ENCODE results near the gene MYT1.

MYT1 gene

GRCh38 chr20:64136004-64136710 is 28.1 kb upstream of the MYT1 start:
- Histone ChIP-seq H3K27ac (ENCODE audit: poor library complexity, severe bottlenecking) (no peak overlapping the region), H3K36me3 (ENCODE audit: low read depth) (no peaks in the 10 kb centered on the region), H3K4me1 (ENCODE audit: insufficient read depth, poor library complexity, severe bottlenecking) (no peaks in the 10 kb centered on the region), H3K9me3 (ENCODE audit: severe bottlenecking) (no peaks in the 10 kb centered on the region), H3K27me3 (ENCODE audit: insufficient read depth, poor library complexity, severe bottlenecking) (peaks cover 5% of the 10 kb centered on the region), H3K4me3 (ENCODE audit: severe bottlenecking) (no peak overlapping the region)
- TF ChIP-seq CTCF (IDR thresholded peaks at IDR 0.05; ENCODE audit: poor library complexity, severe bottlenecking), result no peak
- no peak for ATAC-seq (ENCODE audit: low read depth)
- DNase-seq (ENCODE audit: low spot score), result peak; percentile 53

DNA sequence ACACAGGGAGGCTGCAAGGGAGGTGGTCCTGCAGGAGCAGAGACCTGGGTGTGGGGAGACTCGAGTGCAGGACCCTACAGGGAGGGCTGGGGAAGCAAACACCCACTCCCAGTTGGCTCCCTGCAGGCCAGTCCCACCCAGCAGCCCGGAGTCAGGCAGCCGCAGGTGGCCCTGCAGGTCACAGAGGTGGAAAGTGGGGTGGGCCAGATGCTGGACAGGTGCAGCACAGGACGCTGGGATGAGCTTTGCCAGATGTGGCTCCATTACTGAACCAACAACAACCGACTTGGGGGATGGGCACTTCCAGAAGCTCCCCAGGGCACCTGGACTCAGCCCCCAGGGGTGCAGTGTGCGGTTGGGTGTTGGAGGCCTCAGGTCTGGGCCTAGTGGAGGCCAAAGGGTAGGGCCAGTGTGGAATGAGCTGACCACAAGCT is 26.6 kb upstream of the MYT1 start:
- H3K9me3 ChIP-seq (ENCODE audit: severe bottlenecking), result no peaks in the 10 kb centered on the region
- H3K27ac ChIP-seq (ENCODE audit: poor library complexity, severe bottlenecking), result no peak overlapping the region
- H3K4me3 ChIP-seq (ENCODE audit: severe bottlenecking), result no peak overlapping the region
- TF ChIP-seq CTCF (IDR thresholded peaks at IDR 0.05; ENCODE audit: poor library complexity, severe bottlenecking), result no peak
- peaks cover 5% of the 10 kb centered on the region for H3K27me3 ChIP-seq (ENCODE audit: insufficient read depth, poor library complexity, severe bottlenecking)
- no peak for ATAC-seq (ENCODE audit: low read depth)
- H3K36me3 ChIP-seq (ENCODE audit: low read depth), result no peaks in the 10 kb centered on the region
- no peaks in the 10 kb centered on the region for H3K4me1 ChIP-seq (ENCODE audit: insufficient read depth, poor library complexity, severe bottlenecking)
- DNase-seq (ENCODE audit: low spot score), result peak; percentile 76

GRCh38 chr20:64138276-64138815 is 25.9 kb upstream of the MYT1 start:
- no peaks in the 10 kb centered on the region for H3K9me3 ChIP-seq (ENCODE audit: severe bottlenecking)
- DNase-seq (ENCODE audit: low spot score) (peak; percentile 77), ATAC-seq (ENCODE audit: low read depth) (no peak)
- no peak overlapping the region for H3K27ac ChIP-seq (ENCODE audit: poor library complexity, severe bottlenecking)
- TF ChIP-seq CTCF (IDR thresholded peaks at IDR 0.05; ENCODE audit: poor library complexity, severe bottlenecking), result no peak
- peaks cover 5% of the 10 kb centered on the region for H3K27me3 ChIP-seq (ENCODE audit: insufficient read depth, poor library complexity, severe bottlenecking)
- H3K36me3 ChIP-seq (ENCODE audit: low read depth), result no peaks in the 10 kb centered on the region
- no peaks in the 10 kb centered on the region for H3K4me1 ChIP-seq (ENCODE audit: insufficient read depth, poor library complexity, severe bottlenecking)
- H3K4me3 ChIP-seq (ENCODE audit: severe bottlenecking), result no peak overlapping the region

DNA sequence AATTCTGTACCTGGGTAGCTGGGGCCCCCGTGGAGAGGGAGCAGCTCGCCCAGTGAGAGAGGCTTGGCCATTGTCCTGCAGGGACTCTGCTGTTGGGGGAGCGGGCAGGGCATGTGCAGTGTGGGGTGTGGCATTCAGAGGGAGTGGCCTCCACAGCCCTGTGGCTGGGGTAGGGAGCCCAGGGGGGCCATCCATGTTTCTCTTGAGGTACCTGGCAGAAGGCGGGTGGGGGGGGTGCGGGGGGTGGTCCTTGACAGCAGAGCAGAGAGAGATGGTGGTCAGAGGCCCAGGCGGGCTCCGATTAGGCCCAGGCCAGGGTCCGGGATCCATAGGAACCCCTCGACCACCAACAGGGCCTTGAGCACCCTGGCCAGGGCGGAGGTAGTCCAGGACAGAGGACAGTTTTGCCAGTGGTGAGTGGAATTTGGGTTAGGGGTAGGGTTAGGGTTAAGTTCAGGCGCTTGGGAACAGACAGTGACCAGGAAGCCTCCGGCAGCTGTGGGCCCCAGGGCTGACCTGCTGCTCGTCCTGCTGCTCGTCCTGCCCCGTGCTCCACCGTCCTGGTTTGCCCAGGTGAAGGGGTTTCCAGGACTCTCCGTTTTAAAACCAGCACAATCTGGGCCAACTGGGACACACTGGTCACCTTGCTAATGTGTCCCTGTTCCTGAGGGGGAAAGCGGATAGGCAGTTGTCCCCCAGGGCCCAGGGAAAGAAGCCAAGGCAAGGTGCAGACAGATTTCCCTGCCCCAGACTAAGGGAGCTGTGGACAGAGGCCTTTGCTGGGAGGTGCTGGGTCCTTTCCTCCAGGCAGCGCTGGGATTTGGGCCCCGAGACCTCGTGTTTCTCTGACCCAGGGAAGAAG is 24.8 kb upstream of the MYT1 start:
- no peaks in the 10 kb centered on the region for H3K9me3 ChIP-seq (ENCODE audit: severe bottlenecking)
- TF ChIP-seq CTCF (IDR thresholded peaks at IDR 0.05; ENCODE audit: poor library complexity, severe bottlenecking), result no peak
- peaks cover under 1% of the 10 kb centered on the region for H3K27me3 ChIP-seq (ENCODE audit: insufficient read depth, poor library complexity, severe bottlenecking)
- no peak overlapping the region for H3K4me3 ChIP-seq (ENCODE audit: severe bottlenecking)
- no peaks in the 10 kb centered on the region for H3K36me3 ChIP-seq (ENCODE audit: low read depth)
- ATAC-seq (ENCODE audit: low read depth) (no peak), DNase-seq (ENCODE audit: low spot score) (peak; percentile 79)
- no peak overlapping the region for H3K27ac ChIP-seq (ENCODE audit: poor library complexity, severe bottlenecking)
- no peaks in the 10 kb centered on the region for H3K4me1 ChIP-seq (ENCODE audit: insufficient read depth, poor library complexity, severe bottlenecking)

Measured in RWPE2 (cell line).